Gastrocnemius medialis (tissue), 4 donors: Measurements from ENCODE around the gene GNAS-AS1.

Experiments
- POLR2A ChIP-seq, 2 donors: fragments of 450-650 bp; IDR thresholded peaks; one replicate each; pipeline ENCODE4 v1.6.1; 2017; ENCODE audit warnings: antibody characterized with exemption in 2 of 2, mild to moderate bottlenecking in 2 of 2, moderate library complexity in 2 of 2
- TF ChIP-seq, protein P1 (sequence below), 5 experiments: fragments of 450-650 bp in 3 of 5; fragments of 200-600 bp in 2 of 5; sonication (generic) in 2 of 5; IDR thresholded peaks in 4 of 5; conservative IDR thresholded peaks in 1 of 5; 1 replicate in 4 of 5; 2 replicates in 1 of 5; pipeline ENCODE4 v1.5.1; 2016 to 2019; ENCODE audit warnings: antibody characterized with exemption in 5 of 5, mild to moderate bottlenecking in 3 of 5, moderate library complexity in 3 of 5

DNA sequence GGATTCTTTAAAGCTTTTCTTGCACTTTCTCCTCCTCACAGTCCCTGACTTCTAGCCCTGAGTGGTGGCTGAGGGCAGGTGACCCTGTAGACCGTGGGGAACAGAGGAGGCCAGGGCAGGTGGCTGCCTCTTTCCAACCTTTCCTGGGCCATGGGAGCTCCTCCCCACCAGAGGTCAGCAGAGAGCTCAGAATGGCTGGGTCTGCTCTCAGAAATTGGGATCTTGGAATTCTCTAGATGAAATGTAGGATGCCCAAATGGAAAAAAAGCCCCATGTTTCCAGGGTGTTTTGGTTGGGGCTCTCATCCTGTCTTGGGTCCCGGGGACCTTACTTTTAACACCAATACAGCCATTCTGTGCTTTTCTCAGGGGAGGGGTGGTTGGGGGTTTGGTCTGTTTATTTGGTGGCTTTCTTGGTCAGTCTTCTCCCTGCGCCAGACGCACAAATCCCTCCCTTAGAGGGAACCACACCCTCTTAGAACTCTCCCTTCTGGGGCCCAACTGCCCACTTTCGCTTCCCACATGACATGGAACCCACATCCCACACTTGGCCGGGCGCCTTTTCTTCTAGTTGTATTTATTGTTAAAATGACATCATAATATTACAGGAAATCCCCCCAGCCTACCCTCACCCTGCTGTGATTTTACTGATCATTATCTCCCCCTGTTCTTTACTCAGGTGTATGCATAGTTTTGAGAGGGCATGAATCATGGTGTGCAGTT, 19.8 kb upstream of the GNAS-AS1 start:
- TF ChIP-seq, protein P1, sequence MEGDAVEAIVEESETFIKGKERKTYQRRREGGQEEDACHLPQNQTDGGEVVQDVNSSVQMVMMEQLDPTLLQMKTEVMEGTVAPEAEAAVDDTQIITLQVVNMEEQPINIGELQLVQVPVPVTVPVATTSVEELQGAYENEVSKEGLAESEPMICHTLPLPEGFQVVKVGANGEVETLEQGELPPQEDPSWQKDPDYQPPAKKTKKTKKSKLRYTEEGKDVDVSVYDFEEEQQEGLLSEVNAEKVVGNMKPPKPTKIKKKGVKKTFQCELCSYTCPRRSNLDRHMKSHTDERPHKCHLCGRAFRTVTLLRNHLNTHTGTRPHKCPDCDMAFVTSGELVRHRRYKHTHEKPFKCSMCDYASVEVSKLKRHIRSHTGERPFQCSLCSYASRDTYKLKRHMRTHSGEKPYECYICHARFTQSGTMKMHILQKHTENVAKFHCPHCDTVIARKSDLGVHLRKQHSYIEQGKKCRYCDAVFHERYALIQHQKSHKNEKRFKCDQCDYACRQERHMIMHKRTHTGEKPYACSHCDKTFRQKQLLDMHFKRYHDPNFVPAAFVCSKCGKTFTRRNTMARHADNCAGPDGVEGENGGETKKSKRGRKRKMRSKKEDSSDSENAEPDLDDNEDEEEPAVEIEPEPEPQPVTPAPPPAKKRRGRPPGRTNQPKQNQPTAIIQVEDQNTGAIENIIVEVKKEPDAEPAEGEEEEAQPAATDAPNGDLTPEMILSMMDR (IDR thresholded peaks at IDR 0.05 in 4 of 5, conservative IDR thresholded peaks at IDR 0.05 in 1 of 5): peak; percentile 67 to 89 (median 86)
- TF ChIP-seq POLR2A (IDR thresholded peaks at IDR 0.05): no peak
